ENCODE measurements around the gene SMYD3. TPM values are rescaled to one million over a fixed set of nuclear protein-coding genes. Genes with fewer than 3 reads are reported as not detected.
"Not testable (repeated sequence)": the region's sequence is repeated elsewhere in the genome, so short reads cannot be mapped to it uniquely, and the experiment has no call there.

The SMYD3 gene
- total and polyA plus RNA-seq, 2 donors, result 22.0 to 27.0 TPM

DNA sequence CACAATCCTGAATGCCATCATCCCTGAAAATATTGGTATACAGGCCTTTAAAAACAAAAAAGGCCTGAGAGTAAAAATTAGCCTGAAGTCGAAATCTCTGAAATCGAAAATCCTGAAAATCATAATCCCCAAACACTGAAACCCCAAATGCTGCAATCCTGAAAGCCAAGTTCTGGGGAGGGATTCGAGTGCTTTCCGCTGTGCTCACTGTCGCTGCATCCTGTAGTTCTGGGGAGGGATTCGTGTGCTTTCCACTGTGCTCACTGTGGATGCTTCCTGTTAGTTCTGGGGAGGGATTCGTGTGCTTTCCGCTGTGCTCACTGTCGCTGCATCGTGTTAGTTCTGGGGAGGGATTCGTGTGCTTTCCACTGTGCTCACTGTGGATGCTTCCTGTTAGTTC is 435.5 kb downstream of the SMYD3 start:
- not testable (repeated sequence) for H3K9me3 ChIP-seq (ENCODE audit: control insufficient read depth in 2 of 2, insufficient read depth in 1 of 2, low read length in 1 of 2); H3K4me1 ChIP-seq (ENCODE audit: control insufficient read depth in 2 of 2, insufficient read depth in 2 of 2, low read length in 2 of 2); DNase-seq (ENCODE audit: low read depth in 6 of 9, low spot score in 9 of 9); H3K4me3 ChIP-seq (ENCODE audit: low read length in 2 of 2); H3K27ac ChIP-seq (ENCODE audit: low read depth in 1 of 2, low read length in 1 of 2); H3K36me3 ChIP-seq (ENCODE audit: control insufficient read depth in 2 of 2, insufficient read depth in 2 of 2, low read length in 1 of 2); H3K27me3 ChIP-seq (ENCODE audit: control insufficient read depth in 2 of 2, insufficient read depth in 1 of 2, low read length in 1 of 2)
- WGBS, result 85% methylated on average over 11 of the region's 11 CpGs

DNA sequence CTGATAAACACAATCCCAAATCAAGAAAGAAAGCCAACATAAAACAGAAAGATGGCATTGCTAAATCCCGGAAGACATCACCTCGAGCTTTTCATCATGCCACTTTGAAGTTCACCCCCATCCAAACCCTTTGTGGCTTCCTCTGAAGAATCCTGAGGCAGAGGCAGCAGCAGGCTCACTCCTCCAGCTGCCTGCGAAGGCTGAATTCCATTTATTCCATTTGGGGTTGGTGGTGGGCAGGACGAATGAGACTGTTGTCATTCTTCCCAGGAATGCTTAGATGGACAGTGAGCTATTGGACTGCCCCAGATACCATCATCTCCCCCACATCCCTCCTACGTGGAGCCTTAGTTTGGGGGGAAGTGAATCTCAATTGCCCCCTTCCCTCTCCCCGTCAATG is 437.5 kb downstream of the SMYD3 start:
- H3K9me3 ChIP-seq (ENCODE audit: control insufficient read depth in 2 of 2, insufficient read depth in 1 of 2, low read length in 1 of 2), result no peaks in the 10 kb centered on the region
- DNase-seq (ENCODE audit: low read depth in 6 of 9, low spot score in 9 of 9), result no peak
- 85% methylated on average over 6 of the region's 6 CpGs for WGBS
- H3K27ac ChIP-seq (ENCODE audit: low read depth in 1 of 2, low read length in 1 of 2), result no peak overlapping the region
- H3K27me3 ChIP-seq (ENCODE audit: control insufficient read depth in 2 of 2, insufficient read depth in 1 of 2, low read length in 1 of 2), result no peaks in the 10 kb centered on the region
- no peaks in the 10 kb centered on the region for H3K36me3 ChIP-seq (ENCODE audit: control insufficient read depth in 2 of 2, insufficient read depth in 2 of 2, low read length in 1 of 2)
- H3K4me1 ChIP-seq (ENCODE audit: control insufficient read depth in 2 of 2, insufficient read depth in 2 of 2, low read length in 2 of 2), result peaks cover 0 to 7% of the 10 kb centered on the region in 2 donors
- no peak overlapping the region for H3K4me3 ChIP-seq (ENCODE audit: low read length in 2 of 2)

DNA sequence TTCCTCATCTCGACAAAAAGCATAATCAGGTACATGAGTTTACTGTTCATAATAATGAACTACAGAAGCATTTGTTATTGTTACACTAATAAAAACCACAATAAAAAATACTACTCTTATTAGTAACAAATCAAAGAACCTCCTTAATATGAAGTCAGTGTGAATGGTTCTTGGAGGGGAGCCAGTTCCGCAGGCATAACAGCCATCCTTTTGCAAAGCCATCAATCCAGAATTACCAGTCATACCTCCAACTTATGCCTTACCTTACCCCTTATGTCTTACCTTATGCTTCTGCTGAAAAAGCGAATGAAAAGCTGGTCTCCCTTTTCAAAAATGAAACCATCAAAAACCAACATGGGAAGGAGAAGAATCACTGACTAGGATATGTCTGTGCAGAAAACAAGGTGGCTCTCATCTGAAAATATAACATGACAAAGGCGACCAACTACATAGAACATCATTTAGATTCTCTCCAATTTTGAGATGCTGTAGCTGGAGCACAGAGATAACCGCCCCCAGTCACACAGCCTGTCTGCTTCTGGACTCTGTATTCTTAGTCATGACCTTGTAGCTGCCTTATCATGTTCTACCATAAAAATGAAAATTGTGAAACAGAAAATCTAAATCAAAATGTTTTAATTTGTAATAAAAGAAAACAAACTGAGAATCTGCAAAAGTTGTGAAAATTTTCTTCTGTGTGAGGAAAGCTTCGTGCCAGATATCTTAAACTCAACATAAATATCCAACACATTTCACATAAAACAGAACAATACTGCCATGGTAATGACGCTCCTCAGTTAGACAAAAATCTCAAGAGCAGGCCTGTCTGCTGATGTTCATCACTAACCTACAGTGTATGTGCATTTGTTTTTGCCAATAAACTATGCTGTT is 438.2 kb downstream of the SMYD3 start:
- WGBS, result 79% methylated on average over 7 of the region's 7 CpGs
- Histone ChIP-seq H3K4me1 (ENCODE audit: control insufficient read depth in 2 of 2, insufficient read depth in 2 of 2, low read length in 2 of 2) (peaks cover 0 to 7% of the 10 kb centered on the region in 2 donors), H3K4me3 (ENCODE audit: low read length in 2 of 2) (no peak overlapping the region), H3K27ac (ENCODE audit: low read depth in 1 of 2, low read length in 1 of 2) (no peak overlapping the region), H3K27me3 (ENCODE audit: control insufficient read depth in 2 of 2, insufficient read depth in 1 of 2, low read length in 1 of 2) (no peaks in the 10 kb centered on the region), H3K36me3 (ENCODE audit: control insufficient read depth in 2 of 2, insufficient read depth in 2 of 2, low read length in 1 of 2) (no peaks in the 10 kb centered on the region), H3K9me3 (ENCODE audit: control insufficient read depth in 2 of 2, insufficient read depth in 1 of 2, low read length in 1 of 2) (no peaks in the 10 kb centered on the region)
- no peak for DNase-seq (ENCODE audit: low read depth in 6 of 9, low spot score in 9 of 9)

DNA sequence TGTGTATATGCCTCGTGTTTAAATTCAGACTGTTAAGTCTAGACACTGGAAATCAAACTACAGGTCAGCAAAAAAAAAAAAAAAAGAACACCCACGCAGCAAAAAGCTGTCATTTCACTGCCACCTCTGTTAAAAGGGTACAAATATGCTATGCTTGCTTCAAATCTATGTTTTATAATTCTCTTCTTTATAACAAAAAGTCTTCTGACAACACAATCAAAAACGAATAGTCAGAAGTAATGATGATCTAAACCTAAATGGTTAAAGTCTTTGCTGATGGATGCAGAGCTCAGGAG is 438.9 kb downstream of the SMYD3 start:
- Histone ChIP-seq H3K4me1 (ENCODE audit: control insufficient read depth in 2 of 2, insufficient read depth in 2 of 2, low read length in 2 of 2) (peaks cover 0 to 7% of the 10 kb centered on the region in 2 donors), H3K27ac (ENCODE audit: low read depth in 1 of 2, low read length in 1 of 2) (no peak overlapping the region), H3K9me3 (ENCODE audit: control insufficient read depth in 2 of 2, insufficient read depth in 1 of 2, low read length in 1 of 2) (no peaks in the 10 kb centered on the region), H3K36me3 (ENCODE audit: control insufficient read depth in 2 of 2, insufficient read depth in 2 of 2, low read length in 1 of 2) (no peaks in the 10 kb centered on the region), H3K4me3 (ENCODE audit: low read length in 2 of 2) (no peak overlapping the region), H3K27me3 (ENCODE audit: control insufficient read depth in 2 of 2, insufficient read depth in 1 of 2, low read length in 1 of 2) (no peaks in the 10 kb centered on the region)
- 68% methylated on average over 3 of the region's 3 CpGs for WGBS
- no peak for DNase-seq (ENCODE audit: low read depth in 6 of 9, low spot score in 9 of 9)

DNA sequence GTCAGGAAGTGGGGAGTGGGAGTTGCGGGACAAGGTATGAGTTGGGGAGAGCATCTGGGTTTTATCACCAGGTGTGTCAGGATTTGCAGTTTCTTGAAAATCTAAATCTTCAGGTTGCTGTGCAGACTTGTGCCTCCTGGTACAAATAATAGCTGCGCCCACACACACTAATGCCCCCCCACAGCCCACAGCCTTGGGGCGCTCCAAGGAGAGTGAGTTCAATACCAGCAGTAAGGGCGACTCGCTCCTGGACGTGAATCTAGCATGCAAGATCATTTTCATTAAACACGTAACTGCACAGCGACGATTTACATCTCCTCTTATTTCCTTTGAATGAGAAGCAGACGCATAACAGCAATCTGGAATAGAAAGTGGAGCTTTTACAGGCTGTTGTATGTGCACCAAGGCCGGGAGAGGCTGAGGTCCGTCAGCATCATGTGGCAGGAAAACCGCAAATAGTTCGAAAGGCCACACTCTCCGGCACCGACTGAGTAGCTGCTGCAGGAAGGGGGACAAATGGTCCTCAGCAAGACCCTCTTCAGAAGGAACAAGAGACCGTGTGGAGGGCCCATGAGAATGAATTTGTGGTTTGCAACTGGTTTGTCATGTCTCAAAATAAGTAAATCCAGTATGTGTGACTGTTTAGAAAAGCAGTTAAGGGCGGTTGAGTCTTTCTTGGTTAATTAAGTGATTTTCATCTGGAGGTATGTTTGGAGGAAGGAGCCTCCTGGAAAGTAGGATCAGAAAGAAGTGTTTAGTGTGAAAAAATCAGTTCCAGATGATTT is 439.5 kb downstream of the SMYD3 start:
- WGBS, result 30% methylated on average over 18 of the region's 18 CpGs
- H3K27ac ChIP-seq (ENCODE audit: low read depth in 1 of 2, low read length in 1 of 2), result no peak overlapping the region
- H3K4me3 ChIP-seq (ENCODE audit: low read length in 2 of 2), result no peak overlapping the region
- no peaks in the 10 kb centered on the region for H3K36me3 ChIP-seq (ENCODE audit: control insufficient read depth in 2 of 2, insufficient read depth in 2 of 2, low read length in 1 of 2)
- peaks cover 0 to 7% of the 10 kb centered on the region in 2 donors for H3K4me1 ChIP-seq (ENCODE audit: control insufficient read depth in 2 of 2, insufficient read depth in 2 of 2, low read length in 2 of 2)
- peak in 1 of 9 donors; percentile 39 for DNase-seq (ENCODE audit: low read depth in 6 of 9, low spot score in 9 of 9)
- H3K9me3 ChIP-seq (ENCODE audit: control insufficient read depth in 2 of 2, insufficient read depth in 1 of 2, low read length in 1 of 2), result no peaks in the 10 kb centered on the region
- no peaks in the 10 kb centered on the region for H3K27me3 ChIP-seq (ENCODE audit: control insufficient read depth in 2 of 2, insufficient read depth in 1 of 2, low read length in 1 of 2)

DNA sequence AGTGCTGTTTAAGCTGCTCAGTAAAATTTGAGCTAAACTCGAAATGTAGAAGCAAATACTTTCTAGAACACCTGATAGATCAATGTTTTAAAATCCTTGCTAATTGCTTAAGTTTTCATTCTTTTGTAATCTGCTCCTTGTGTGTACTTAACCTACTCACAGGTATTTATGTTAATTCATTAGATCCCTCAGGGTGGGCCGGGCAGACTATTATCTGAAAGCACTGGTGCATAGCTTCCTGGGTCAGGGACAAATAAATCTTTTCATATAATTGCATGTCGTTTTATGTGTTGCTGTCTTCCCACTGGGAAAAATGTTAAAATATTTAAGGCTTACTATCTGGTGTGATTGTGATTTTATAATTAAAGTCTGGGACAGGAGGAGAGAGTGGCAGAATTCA is 440.5 kb downstream of the SMYD3 start:
- DNase-seq (ENCODE audit: low read depth in 6 of 9, low spot score in 9 of 9), result no peak
- H3K27ac ChIP-seq (ENCODE audit: low read depth in 1 of 2, low read length in 1 of 2), result no peak overlapping the region
- no peaks in the 10 kb centered on the region for H3K9me3 ChIP-seq (ENCODE audit: control insufficient read depth in 2 of 2, insufficient read depth in 1 of 2, low read length in 1 of 2)
- H3K4me3 ChIP-seq (ENCODE audit: low read length in 2 of 2), result no peak overlapping the region
- H3K36me3 ChIP-seq (ENCODE audit: control insufficient read depth in 2 of 2, insufficient read depth in 2 of 2, low read length in 1 of 2), result no peaks in the 10 kb centered on the region
- WGBS, result 97% methylated on average over 3 of the region's 3 CpGs
- H3K27me3 ChIP-seq (ENCODE audit: control insufficient read depth in 2 of 2, insufficient read depth in 1 of 2, low read length in 1 of 2), result no peaks in the 10 kb centered on the region
- H3K4me1 ChIP-seq (ENCODE audit: control insufficient read depth in 2 of 2, insufficient read depth in 2 of 2, low read length in 2 of 2), result peaks cover 0 to 7% of the 10 kb centered on the region in 2 donors

DNA sequence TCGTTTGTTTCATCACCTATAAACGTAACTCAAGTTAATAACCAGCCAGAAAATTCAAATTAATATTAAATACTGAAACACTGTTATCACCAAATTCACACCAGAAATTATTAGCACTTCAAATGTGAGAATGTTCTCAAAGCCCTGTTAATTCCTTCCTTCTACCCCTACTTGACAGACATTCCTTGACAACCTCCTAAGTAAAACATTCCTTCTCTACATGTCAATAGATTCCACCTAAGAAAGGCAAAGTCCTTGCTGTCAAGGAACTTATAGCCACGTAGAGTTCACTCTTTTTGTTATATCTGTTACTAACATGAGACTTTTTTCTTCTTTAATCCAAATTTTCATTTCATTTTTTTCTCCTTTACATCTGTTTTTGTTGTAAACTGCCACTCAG is 441.5 kb downstream of the SMYD3 start:
- H3K4me1 ChIP-seq (ENCODE audit: control insufficient read depth in 2 of 2, insufficient read depth in 2 of 2, low read length in 2 of 2), result peaks cover 0 to 7% of the 10 kb centered on the region in 2 donors
- no peaks in the 10 kb centered on the region for H3K36me3 ChIP-seq (ENCODE audit: control insufficient read depth in 2 of 2, insufficient read depth in 2 of 2, low read length in 1 of 2)
- no peaks in the 10 kb centered on the region for H3K9me3 ChIP-seq (ENCODE audit: control insufficient read depth in 2 of 2, insufficient read depth in 1 of 2, low read length in 1 of 2)
- no peaks in the 10 kb centered on the region for H3K27me3 ChIP-seq (ENCODE audit: control insufficient read depth in 2 of 2, insufficient read depth in 1 of 2, low read length in 1 of 2)
- no peak overlapping the region for H3K4me3 ChIP-seq (ENCODE audit: low read length in 2 of 2)
- no peak overlapping the region for H3K27ac ChIP-seq (ENCODE audit: low read depth in 1 of 2, low read length in 1 of 2)
- DNase-seq (ENCODE audit: low read depth in 6 of 9, low spot score in 9 of 9), result no peak
- 96% methylated on average over 3 of the region's 3 CpGs for WGBS

DNA sequence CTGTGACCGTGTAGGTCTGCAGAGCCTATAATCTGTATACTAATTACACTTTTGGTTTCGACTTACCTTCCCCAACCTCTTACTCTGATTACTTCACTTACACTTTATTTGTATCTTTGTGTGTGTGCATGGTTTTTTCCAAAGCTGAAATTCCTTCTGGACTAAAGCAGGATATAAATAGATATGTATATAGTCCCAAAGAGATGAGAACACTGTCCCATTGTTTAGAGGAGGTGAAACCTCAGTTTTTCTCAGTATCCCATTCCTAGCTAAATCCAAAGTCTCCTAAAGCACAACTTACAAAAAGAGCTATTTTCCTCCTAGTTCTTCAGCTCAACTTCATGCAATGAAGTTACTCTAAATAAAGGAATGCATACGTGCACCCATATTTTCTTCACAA is 442.2 kb downstream of the SMYD3 start:
- H3K27me3 ChIP-seq (ENCODE audit: control insufficient read depth in 2 of 2, insufficient read depth in 1 of 2, low read length in 1 of 2), result no peaks in the 10 kb centered on the region
- H3K4me3 ChIP-seq (ENCODE audit: low read length in 2 of 2), result no peak overlapping the region
- WGBS, result 96% methylated on average over 3 of the region's 3 CpGs
- H3K27ac ChIP-seq (ENCODE audit: low read depth in 1 of 2, low read length in 1 of 2), result no peak overlapping the region
- no peaks in the 10 kb centered on the region for H3K9me3 ChIP-seq (ENCODE audit: control insufficient read depth in 2 of 2, insufficient read depth in 1 of 2, low read length in 1 of 2)
- DNase-seq (ENCODE audit: low read depth in 6 of 9, low spot score in 9 of 9), result no peak
- H3K4me1 ChIP-seq (ENCODE audit: control insufficient read depth in 2 of 2, insufficient read depth in 2 of 2, low read length in 2 of 2), result peaks cover 0 to 7% of the 10 kb centered on the region in 2 donors
- no peaks in the 10 kb centered on the region for H3K36me3 ChIP-seq (ENCODE audit: control insufficient read depth in 2 of 2, insufficient read depth in 2 of 2, low read length in 1 of 2)

DNA sequence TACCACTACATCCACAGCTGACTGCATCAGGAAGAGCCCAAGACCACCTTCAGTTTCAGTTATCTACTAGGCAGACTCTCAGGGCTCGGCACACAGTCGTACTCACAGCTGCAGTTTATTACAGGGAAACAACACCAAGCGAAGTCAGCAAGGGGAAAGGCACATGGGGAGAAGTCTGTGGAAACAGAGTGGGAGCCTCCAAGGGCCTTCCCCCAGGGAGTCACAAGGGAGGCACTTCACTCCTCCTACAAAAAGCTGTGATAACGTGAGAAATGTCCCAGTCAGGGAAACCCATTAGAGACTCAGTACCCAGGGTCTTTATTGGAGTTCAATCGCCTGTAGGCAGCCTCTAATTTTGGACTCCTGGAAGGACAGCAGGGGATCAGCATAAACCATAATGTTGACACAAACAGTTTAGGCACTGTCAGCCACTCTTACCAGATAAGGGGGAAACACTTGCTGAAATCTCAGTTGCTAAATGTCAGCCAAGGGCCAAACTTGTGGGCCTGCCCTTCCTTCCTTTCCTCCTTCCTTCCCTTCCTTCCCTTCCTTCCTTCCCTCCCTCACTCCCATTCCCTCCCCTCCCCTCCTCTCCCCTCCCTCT is 444.0 kb downstream of the SMYD3 start:
- WGBS, result 96% methylated on average over 5 of the region's 5 CpGs
- no peaks in the 10 kb centered on the region for H3K27me3 ChIP-seq (ENCODE audit: control insufficient read depth in 2 of 2, insufficient read depth in 1 of 2, low read length in 1 of 2)
- H3K27ac ChIP-seq (ENCODE audit: low read depth in 1 of 2, low read length in 1 of 2), result no peak overlapping the region
- H3K4me1 ChIP-seq (ENCODE audit: control insufficient read depth in 2 of 2, insufficient read depth in 2 of 2, low read length in 2 of 2), result peaks cover 0 to 7% of the 10 kb centered on the region in 2 donors
- no peaks in the 10 kb centered on the region for H3K9me3 ChIP-seq (ENCODE audit: control insufficient read depth in 2 of 2, insufficient read depth in 1 of 2, low read length in 1 of 2)
- DNase-seq (ENCODE audit: low read depth in 6 of 9, low spot score in 9 of 9), result no peak
- no peak overlapping the region for H3K4me3 ChIP-seq (ENCODE audit: low read length in 2 of 2)
- H3K36me3 ChIP-seq (ENCODE audit: control insufficient read depth in 2 of 2, insufficient read depth in 2 of 2, low read length in 1 of 2), result no peaks in the 10 kb centered on the region

Measured in thymus (tissue), 11 donors.